Breast epithelium (tissue), 3 donors: ENCODE data around the gene CMTM3.

Experiments used
- POLR2A ChIP-seq: fragments of 450-650 bp; IDR thresholded peaks from one replicate; pipeline ENCODE4 v1.6.1; 2016; ENCODE audit warnings: antibody characterized with exemption, mild to moderate bottlenecking, moderate library complexity
- TF ChIP-seq, protein P1 (sequence below), 3 donors: fragments of 450-650 bp; IDR thresholded peaks; one replicate each; pipeline ENCODE4 v1.5.1; 2016 to 2017; ENCODE audit warnings: antibody characterized with exemption in 3 of 3, mild to moderate bottlenecking in 3 of 3, moderate library complexity in 3 of 3

DNA sequence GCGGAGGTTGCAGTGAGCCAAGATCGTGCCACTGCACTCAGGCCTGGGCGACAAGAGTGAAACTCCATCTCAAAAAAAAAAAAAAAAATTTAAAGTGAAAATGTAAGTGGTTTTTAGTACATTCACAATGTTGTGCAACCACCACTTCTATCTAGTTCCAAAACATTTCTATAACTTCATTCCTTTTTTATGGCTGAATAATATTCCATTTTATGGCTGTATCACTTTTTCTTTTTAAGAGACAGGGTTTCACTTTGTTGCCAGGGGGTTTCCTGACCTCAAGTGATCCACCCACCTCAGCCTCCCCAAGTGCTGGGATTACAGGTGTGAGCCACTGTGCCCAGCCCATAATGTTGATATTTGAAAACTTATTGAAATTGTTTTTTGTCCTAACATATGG, 11.7 kb upstream of the CMTM3 start:
- TF ChIP-seq, protein P1, sequence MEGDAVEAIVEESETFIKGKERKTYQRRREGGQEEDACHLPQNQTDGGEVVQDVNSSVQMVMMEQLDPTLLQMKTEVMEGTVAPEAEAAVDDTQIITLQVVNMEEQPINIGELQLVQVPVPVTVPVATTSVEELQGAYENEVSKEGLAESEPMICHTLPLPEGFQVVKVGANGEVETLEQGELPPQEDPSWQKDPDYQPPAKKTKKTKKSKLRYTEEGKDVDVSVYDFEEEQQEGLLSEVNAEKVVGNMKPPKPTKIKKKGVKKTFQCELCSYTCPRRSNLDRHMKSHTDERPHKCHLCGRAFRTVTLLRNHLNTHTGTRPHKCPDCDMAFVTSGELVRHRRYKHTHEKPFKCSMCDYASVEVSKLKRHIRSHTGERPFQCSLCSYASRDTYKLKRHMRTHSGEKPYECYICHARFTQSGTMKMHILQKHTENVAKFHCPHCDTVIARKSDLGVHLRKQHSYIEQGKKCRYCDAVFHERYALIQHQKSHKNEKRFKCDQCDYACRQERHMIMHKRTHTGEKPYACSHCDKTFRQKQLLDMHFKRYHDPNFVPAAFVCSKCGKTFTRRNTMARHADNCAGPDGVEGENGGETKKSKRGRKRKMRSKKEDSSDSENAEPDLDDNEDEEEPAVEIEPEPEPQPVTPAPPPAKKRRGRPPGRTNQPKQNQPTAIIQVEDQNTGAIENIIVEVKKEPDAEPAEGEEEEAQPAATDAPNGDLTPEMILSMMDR (IDR thresholded peaks at IDR 0.05) = no peak
- no peak for TF ChIP-seq POLR2A
